Liver (tissue), 9 donors: ENCODE measurements around the gene LRP1-AS. TPM values are rescaled to one million over a fixed set of nuclear protein-coding genes. Genes with fewer than 3 reads are reported as not detected.

ENCODE experiments used
- DNase-seq: peaks from one replicate; pipeline ENCODE4 v3.0.0-alpha.2; 2017; ENCODE audit warnings: low spot score
- H3K27ac ChIP-seq, 2 donors: one replicate each; pipeline ENCODE4 v1.7.0; 2013; ENCODE audit warnings: inconsistent platforms in 2 of 2, low read length in 2 of 2, control low read depth in 1 of 2, low read depth in 1 of 2, mild to moderate bottlenecking in 1 of 2
- H3K27me3 ChIP-seq, 4 donors: one replicate each; pipeline versions ENCODE4 v1.6.1 to v1.7.0; 2013; ENCODE audit warnings: low read length in 3 of 4, inconsistent platforms in 1 of 4, mild to moderate bottlenecking in 1 of 4, moderate library complexity in 1 of 4; ENCODE audit not compliant: control insufficient read depth in 4 of 4, insufficient read depth in 4 of 4
- H3K36me3 ChIP-seq, 4 donors: one replicate each; pipeline versions ENCODE4 v1.6.1 to v1.7.0; 2013; ENCODE audit warnings: low read length in 3 of 4, mild to moderate bottlenecking in 3 of 4, low read depth in 1 of 4, moderate library complexity in 1 of 4; ENCODE audit not compliant: control insufficient read depth in 4 of 4, insufficient read depth in 3 of 4
- H3K4me1 ChIP-seq, 4 donors: one replicate each; pipeline versions ENCODE4 v1.6.1 to v1.7.0; 2013; ENCODE audit warnings: low read length in 3 of 4, mild to moderate bottlenecking in 3 of 4, moderate library complexity in 1 of 4; ENCODE audit not compliant: control insufficient read depth in 4 of 4, insufficient read depth in 4 of 4
- H3K4me3 ChIP-seq, 3 donors: one replicate each; pipeline versions ENCODE4 v1.6.1 to v1.7.0; 2013; ENCODE audit warnings: low read length in 3 of 3, control low read depth in 1 of 3, low read depth in 1 of 3, mild to moderate bottlenecking in 1 of 3
- H3K9ac ChIP-seq, 2 donors: one replicate each; pipeline ENCODE4 v1.7.0; 2013; ENCODE audit warnings: low read length in 2 of 2, mild to moderate bottlenecking in 2 of 2, moderate library complexity in 2 of 2, control low read depth in 1 of 2, low read depth in 1 of 2
- H3K9me3 ChIP-seq, 4 donors: one replicate each; pipeline versions ENCODE4 v1.6.1 to v1.7.0; 2013; ENCODE audit warnings: low read length in 3 of 4; ENCODE audit not compliant: control insufficient read depth in 4 of 4
- CTCF ChIP-seq: fragments of 150-350 bp; IDR thresholded peaks from 2 replicates; pipeline ENCODE4 v1.5.1; 2017; ENCODE audit warnings: improper control_type of control experiment, low read depth, low read length; ENCODE audit not compliant: missing input control
- EGR1 ChIP-seq, 2 donors: IDR thresholded peaks; 2 replicates each; pipeline ENCODE4 v1.6.1; 2016 to 2018; ENCODE audit warnings: antibody characterized with exemption in 2 of 2, low read depth in 2 of 2
- FOXA1 ChIP-seq: IDR thresholded peaks from 2 replicates; pipeline ENCODE4 v1.6.1; 2016; ENCODE audit warnings: antibody characterized with exemption
- FOXA2 ChIP-seq: IDR thresholded peaks from 2 replicates; pipeline ENCODE4 v1.6.1; 2016; ENCODE audit warnings: antibody characterized with exemption
- GABPA ChIP-seq, 2 donors: IDR thresholded peaks in 1 of 2; conservative IDR thresholded peaks in 1 of 2; 2 replicates each; pipeline ENCODE4 v1.6.1; 2016; ENCODE audit warnings: antibody characterized with exemption in 2 of 2, mild to moderate bottlenecking in 1 of 2, moderate library complexity in 1 of 2
- HNF4A ChIP-seq, 2 donors: conservative IDR thresholded peaks; 2 replicates each; pipeline ENCODE4 v1.6.1; 2016; ENCODE audit warnings: antibody characterized with exemption in 2 of 2, mild to moderate bottlenecking in 2 of 2
- HNF4G ChIP-seq: IDR thresholded peaks from 2 replicates; pipeline ENCODE4 v1.6.1; 2016; ENCODE audit warnings: antibody characterized with exemption
- JUND ChIP-seq, 2 donors: IDR thresholded peaks; 2 replicates each; pipeline ENCODE4 v1.6.1; 2016; ENCODE audit warnings: antibody characterized with exemption in 2 of 2
- MAX ChIP-seq: IDR thresholded peaks from 2 replicates; pipeline ENCODE4 v1.6.1; 2016; ENCODE audit warnings: antibody characterized with exemption
- NR2F2 ChIP-seq: IDR thresholded peaks from 2 replicates; pipeline ENCODE4 v1.6.1; 2016; ENCODE audit warnings: antibody characterized with exemption
- RAD21 ChIP-seq, 2 donors: IDR thresholded peaks; 2 replicates each; pipeline ENCODE4 v1.6.1; 2016; ENCODE audit warnings: antibody characterized with exemption in 2 of 2, mild to moderate bottlenecking in 2 of 2
- RXRA ChIP-seq, 2 donors: IDR thresholded peaks; 2 replicates each; pipeline ENCODE4 v1.6.1; 2017 to 2018; ENCODE audit warnings: antibody characterized with exemption in 2 of 2, mild to moderate bottlenecking in 1 of 2
- SP1 ChIP-seq: IDR thresholded peaks from 2 replicates; pipeline ENCODE4 v1.6.1; 2018; ENCODE audit warnings: antibody characterized with exemption, mild to moderate bottlenecking
- TAF1 ChIP-seq: conservative IDR thresholded peaks from 2 replicates; pipeline ENCODE4 v1.6.1; 2016; ENCODE audit warnings: antibody characterized with exemption, mild to moderate bottlenecking
- YY1 ChIP-seq: IDR thresholded peaks from 2 replicates; pipeline ENCODE4 v1.6.1; 2016; ENCODE audit warnings: antibody characterized with exemption, mild to moderate bottlenecking
- ZBTB33 ChIP-seq: IDR thresholded peaks from 2 replicates; pipeline ENCODE4 v1.6.1; 2016; ENCODE audit warnings: antibody characterized with exemption
- WGBS: extraction: QIAGEN DNeasy Blood & Tissue Kit; methylation state at CpG from one replicate; pipeline ENCODE4 v1.1.7; 2013; 5-methylcytosine and 5-hydroxymethylcytosine counted together
- polyA plus RNA-seq, 2 donors: library from polyadenylated mRNA; stranded (reverse) in 1 of 2; unstranded in 1 of 2; fragments of 200-250 nt in 1 of 2; fragments of >200 nt in 1 of 2; fragmentation: Nextera tagmentation in 1 of 2; extraction: Ambion mirVana in 1 of 2; gene quantifications; one replicate each; pipeline versions ENCODE4 v1.2.1 to v1.2.3, GENCODE V29; 2013 to 2015
- total RNA-seq, 2 donors: library from RNA; depleted of rRNA; stranded (reverse); fragments of >200 nt; gene quantifications; one replicate each; pipeline ENCODE4 v1.2.3, GENCODE V29; 2014
- TF ChIP-seq, protein P1 (sequence below): IDR thresholded peaks from 2 replicates; pipeline ENCODE4 v1.6.1; 2016; ENCODE audit warnings: antibody characterized with exemption, mild to moderate bottlenecking
- TF ChIP-seq, protein P2 (sequence below): IDR thresholded peaks from 2 replicates; pipeline ENCODE4 v1.6.1; 2016; ENCODE audit warnings: antibody characterized with exemption
- donor health status: healthy.
- donor health status: healthy.
- donor health status: healthy.
- donor health status: healthy.
- donor health status: healthy.

LRP1-AS gene
- total and polyA plus RNA-seq, 4 donors: not detected

DNA sequence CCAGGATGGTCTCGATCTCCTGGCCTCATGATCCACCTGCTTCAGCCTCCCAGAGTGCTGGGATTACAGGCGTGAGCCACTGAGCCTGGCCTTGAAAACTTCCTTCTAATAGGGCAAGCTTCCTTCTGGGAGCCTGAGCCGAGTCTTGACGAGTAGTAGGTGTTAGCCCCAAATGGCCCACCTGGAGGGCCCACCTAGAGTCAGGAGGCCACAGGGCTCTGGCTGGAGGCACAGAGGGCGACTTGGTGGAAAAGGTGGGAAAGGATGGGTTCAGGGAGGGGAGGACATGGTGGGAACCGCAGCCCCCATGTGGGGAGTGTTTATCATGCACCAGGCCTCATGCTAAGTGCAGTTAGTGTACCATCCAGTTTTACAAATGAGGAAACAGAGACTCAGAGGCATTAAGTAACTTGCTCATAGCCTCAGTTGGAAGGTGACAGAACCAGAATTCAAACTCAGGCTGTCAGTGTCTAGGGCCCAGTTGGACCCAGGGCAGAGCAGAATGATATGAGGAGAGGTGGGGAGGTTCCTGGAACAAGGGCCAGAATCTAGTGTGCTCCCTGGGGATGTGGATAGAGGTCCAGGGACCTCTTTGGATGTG lies 3.1 kb upstream of the LRP1-AS start:
- Histone ChIP-seq H3K27me3 (no peaks in the 10 kb centered on the region), H3K9me3 (no peaks in the 10 kb centered on the region), H3K4me1 (peaks cover 35 to 92% (median 80%) of the 10 kb centered on the region in 4 donors), H3K36me3 (peaks cover 9 to 27% (median 21%) of the 10 kb centered on the region in 4 donors), H3K4me3 (no peak overlapping the region), H3K27ac (peak overlapping the region; percentile 61 to 69), H3K9ac (no peak overlapping the region)
- DNase-seq: no peak
- WGBS: 90% methylated on average over 6 of the region's 6 CpGs
- no peak for TF ChIP-seq RXRA (IDR thresholded peaks at IDR 0.05)
- TF ChIP-seq FOXA2: no peak
- TF ChIP-seq HNF4A (conservative IDR thresholded peaks at IDR 0.05): no peak
- no peak for TF ChIP-seq HNF4G
- TF ChIP-seq ZBTB33: no peak
- no peak for TF ChIP-seq NR2F2
- TF ChIP-seq, protein P1, sequence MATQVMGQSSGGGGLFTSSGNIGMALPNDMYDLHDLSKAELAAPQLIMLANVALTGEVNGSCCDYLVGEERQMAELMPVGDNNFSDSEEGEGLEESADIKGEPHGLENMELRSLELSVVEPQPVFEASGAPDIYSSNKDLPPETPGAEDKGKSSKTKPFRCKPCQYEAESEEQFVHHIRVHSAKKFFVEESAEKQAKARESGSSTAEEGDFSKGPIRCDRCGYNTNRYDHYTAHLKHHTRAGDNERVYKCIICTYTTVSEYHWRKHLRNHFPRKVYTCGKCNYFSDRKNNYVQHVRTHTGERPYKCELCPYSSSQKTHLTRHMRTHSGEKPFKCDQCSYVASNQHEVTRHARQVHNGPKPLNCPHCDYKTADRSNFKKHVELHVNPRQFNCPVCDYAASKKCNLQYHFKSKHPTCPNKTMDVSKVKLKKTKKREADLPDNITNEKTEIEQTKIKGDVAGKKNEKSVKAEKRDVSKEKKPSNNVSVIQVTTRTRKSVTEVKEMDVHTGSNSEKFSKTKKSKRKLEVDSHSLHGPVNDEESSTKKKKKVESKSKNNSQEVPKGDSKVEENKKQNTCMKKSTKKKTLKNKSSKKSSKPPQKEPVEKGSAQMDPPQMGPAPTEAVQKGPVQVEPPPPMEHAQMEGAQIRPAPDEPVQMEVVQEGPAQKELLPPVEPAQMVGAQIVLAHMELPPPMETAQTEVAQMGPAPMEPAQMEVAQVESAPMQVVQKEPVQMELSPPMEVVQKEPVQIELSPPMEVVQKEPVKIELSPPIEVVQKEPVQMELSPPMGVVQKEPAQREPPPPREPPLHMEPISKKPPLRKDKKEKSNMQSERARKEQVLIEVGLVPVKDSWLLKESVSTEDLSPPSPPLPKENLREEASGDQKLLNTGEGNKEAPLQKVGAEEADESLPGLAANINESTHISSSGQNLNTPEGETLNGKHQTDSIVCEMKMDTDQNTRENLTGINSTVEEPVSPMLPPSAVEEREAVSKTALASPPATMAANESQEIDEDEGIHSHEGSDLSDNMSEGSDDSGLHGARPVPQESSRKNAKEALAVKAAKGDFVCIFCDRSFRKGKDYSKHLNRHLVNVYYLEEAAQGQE: no peak
- no peak for TF ChIP-seq TAF1
- no peak for TF ChIP-seq EGR1 (IDR thresholded peaks at IDR 0.05; ENCODE audit: low read depth in 2 of 2)
- TF ChIP-seq YY1: no peak
- TF ChIP-seq MAX: no peak
- TF ChIP-seq, protein P2, sequence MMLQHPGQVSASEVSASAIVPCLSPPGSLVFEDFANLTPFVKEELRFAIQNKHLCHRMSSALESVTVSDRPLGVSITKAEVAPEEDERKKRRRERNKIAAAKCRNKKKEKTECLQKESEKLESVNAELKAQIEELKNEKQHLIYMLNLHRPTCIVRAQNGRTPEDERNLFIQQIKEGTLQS: no peak
- no peak for TF ChIP-seq FOXA1
- no peak for TF ChIP-seq CTCF
- no peak for TF ChIP-seq SP1
- no peak for TF ChIP-seq GABPA (IDR thresholded peaks at IDR 0.05 in 1 of 2, conservative IDR thresholded peaks at IDR 0.05 in 1 of 2)
- no peak for TF ChIP-seq JUND (IDR thresholded peaks at IDR 0.05)
- no peak for TF ChIP-seq RAD21 (IDR thresholded peaks at IDR 0.05)
